TTC549 (cell line): ENCODE results near the gene FBXO3.

Source experiments
- FAIRE-seq: peaks from 2 replicates; lab custom pipeline; 2012; peaks lifted over from hg19 to GRCh38; lab: Jason Lieb, UNC

The FBXO3 gene

DNA sequence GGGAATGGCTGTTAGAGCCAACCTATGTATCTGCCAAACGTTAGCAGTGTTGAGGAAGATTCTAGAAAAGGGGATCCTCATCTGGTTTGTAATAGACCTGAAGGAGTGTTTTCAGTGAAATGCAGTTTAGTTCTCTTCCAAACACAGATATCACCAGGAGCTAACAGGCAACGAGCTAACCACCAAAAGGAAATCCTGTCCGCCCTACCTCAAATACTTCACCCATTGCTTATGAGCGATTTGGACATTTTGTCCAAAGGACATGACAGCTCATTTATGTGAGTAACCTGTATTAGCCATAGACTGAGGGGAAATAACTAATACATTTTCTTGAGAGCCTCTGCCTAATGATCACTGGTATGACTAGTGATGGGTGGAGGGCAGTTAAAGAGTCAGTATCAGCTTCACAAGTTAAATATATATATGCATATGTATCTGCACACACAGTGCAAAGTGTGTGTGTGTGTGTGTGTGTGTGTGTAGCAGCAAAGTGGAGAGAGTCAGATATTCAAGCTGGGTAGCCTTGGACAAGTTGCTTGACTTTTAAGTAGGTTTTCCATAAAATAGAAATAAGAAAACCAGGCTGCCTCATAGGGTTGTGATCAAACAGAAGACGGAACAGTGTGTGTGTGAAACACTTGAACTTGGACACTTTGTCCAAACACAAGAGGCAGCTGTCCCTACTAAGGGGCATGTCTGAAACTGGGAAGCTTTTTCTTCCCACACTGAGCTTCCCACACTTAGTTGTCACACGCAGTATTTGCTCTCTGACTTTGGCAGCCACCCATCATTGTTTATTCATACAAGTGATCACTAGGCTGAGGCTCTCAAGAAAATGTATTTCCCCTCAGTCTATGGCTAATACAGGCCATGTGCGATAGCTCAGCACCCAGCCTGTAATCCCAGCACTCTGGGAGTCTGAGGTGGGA is 72.8 kb downstream of the FBXO3 start:
- FAIRE-seq, result no peak

DNA sequence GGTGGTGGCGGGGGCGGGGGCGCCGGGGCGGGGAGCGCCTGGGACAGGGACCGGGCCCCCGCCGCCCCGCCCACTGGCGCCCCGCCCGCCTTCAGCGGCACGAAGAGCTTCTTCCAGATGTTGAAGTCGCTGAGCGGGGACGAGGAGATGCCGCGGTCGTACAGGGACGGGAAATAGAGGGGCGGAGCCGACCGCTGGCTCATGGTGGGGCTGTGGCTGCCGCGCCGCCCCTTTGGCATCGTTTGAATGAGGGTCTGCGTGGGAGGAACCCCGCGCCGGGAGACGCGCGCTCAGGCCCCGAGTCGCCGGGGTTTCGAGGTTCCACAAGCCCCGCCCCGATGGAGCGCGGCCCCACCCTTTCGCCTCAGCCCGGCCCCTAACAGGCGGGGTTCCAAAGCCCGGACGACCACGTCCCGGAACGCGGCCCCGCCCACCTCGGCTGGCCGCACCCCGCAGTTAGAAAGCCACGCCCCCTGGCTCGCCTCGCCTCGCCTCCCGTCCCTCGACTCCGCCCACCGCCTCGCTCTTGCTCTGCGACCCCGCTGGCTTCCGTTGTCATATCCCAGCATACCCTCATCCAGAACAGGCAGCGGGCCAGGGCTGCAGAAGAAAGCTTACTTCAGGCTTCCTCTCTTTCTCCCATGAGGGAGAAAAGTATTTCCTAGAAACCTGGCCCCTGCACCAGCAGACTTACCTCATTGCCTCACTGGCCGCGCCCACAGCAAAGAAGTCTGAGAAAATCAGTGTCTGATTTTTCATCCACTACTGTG is 73.6 kb downstream of the FBXO3 start, which contains the start of gene C11orf91:
TSS of gene C11orf91 (minus strand) at position 325 of the 770 bp plus-strand sequence. CDS start at position 239, 86 bp downstream.
- FAIRE-seq, result no peak

DNA sequence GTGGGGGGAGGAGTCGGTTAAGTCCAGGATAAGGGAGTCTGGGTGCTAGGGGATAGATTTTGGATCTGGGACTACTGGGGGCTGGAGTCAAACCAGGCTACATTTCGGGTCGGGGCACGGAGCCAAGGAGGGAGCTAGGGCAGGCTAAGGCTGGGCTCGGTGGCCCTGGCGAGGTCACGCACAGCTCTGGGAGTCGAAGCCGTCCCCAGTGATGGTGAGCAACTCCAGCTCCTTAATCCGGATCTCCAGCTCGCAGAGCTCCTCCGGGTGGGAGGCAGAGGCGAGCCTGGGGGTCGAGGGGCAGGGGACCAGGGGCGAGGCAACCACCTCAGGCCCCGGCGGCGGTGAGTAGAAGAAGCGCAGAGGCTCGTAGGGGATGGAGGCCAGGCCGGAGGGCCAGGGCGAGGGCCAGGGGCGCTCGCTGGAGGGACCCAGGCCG is 74.2 kb downstream of the FBXO3 start:
- no peak for FAIRE-seq

DNA sequence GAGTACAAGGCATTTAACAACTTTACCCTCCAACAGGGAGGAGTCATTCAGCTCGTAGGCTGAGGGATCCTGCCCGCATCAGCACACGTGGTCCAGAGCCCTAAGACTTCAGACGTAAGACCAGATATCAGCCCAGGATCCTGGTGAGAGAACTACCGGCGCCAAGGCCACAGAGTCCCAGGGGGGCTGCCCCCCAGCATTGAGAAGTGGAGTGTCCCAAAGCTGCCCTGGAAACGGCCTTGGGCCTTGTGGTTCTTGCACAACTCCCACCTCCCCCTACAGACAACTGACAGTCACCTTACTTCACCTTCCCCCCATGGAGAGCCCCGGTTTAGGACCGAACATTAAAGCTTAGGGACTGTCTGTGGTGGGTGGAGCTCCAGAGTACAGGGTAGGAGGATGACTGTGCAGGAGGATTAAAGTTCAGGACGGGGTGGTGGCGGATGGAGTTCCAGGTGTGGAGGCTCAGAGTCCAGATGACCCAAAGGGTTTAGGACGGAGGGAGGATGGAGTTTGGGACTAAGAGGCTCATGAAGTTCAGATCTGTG is 74.7 kb downstream of the FBXO3 start:
- no peak for FAIRE-seq

DNA sequence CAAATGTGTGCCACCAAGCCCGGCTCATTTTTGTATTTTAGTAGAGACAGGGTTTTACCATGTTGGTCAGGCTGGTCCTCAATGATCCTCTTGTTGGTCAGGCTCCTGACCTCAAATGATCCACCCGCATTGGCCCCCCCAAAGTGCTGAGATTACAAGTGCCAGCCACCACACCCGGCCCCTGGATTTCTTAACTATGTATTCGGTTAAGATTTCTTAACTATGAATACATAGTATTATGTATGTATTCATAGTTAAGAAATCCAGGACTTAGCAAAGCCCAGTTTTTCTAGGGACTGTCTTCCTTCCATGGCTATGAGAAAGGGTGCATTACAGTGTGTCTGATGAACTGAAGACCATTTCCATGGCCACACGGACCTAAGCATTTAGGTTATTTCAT is 75.4 kb downstream of the FBXO3 start:
- FAIRE-seq, result no peak

DNA sequence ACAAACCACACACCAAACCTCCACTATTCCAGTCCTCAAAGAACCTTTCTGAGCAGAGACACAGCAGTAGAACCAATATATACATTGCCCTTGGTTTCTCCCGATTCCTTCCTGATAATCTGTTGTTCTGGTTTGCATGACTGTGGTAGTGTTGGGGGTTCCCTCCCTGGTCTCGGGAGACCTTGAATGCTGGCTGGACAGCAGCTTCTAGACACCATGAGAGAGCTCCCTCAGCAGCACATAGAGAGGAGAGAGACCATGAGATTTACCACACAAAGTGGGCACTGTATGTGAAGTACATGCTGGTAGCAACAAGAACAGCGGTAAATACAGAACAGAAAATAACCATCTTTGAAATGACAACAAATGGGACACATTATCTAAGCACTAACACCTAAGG is 76.3 kb downstream of the FBXO3 start:
- FAIRE-seq, result no peak

DNA sequence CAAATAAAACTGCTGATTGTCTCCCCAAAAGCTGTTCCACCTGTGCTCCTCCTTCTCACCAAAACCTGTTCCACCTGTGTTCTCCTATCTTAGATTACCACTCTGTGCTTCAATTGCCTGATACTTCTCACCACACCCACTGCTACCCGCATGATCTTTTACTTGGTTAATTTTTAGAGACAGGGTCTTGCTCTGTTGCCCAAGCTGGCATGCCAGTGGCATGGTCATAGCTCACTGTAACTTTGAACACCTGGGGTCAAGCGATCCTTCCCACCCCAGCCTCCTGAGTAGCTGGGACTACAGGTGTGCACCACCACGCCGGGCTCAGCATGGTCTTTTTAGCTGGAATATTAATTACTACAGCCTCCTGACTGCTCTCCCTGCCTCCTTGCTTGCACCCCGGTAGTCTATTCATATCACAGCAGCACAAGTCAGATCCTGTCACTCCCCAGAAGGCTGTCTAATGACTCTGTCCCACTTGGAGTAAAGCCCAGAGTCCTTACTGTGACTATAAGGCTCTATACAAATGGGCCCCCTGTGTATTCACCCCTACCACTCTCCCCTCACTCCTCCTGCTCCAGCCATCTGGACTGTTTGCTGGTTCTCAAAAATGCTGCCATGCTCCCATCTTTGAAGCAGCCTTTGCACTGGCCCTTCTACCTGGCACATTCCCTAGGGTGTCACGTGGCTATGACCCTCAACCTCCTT is 77.2 kb downstream of the FBXO3 start:
- no peak for FAIRE-seq

DNA sequence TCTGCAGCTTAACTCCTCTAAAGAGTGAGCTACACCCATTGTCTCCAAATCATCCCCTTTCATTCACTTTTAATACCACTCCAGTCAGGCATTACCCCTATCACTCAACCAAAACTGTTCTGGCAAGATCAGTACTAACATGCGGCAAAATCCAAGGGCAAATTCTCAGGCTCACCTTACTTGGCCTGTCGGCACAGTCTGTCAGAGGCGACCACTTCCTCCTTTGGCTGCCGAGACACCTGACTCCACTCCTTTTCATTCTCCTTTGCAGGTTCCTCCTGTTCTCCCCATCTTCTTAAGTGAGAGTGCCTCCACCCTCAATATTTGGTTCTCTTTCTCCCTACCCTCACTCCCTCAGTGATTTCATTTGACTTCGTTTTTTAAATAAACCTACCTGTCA is 77.9 kb downstream of the FBXO3 start:
- FAIRE-seq, result no peak

DNA sequence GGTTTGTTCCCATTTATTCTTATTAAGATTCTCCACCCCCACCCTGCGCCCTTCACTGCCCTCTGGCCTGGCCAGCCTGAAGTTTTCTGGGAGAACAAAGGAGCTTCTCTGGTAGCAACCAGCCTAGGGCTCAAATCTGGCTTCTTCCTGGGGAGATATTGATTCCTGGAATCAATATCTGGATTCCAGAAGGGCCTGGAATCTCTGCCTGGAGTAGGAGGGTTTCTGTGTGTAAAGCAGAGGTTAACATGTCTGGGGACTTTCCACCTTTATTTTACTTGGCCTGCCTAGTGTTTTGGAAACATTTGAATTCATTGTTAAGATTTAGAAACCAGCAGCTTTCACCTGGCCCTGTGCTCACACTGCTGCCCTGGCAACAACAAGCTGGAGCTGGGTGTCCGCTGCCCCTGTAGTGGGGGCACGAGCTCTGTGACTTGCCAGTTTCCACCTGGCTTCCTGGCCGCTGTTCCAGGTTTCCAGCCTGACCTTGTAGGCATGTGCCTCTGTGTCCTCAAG is 79.2 kb downstream of the FBXO3 start:
- FAIRE-seq, result no peak

DNA sequence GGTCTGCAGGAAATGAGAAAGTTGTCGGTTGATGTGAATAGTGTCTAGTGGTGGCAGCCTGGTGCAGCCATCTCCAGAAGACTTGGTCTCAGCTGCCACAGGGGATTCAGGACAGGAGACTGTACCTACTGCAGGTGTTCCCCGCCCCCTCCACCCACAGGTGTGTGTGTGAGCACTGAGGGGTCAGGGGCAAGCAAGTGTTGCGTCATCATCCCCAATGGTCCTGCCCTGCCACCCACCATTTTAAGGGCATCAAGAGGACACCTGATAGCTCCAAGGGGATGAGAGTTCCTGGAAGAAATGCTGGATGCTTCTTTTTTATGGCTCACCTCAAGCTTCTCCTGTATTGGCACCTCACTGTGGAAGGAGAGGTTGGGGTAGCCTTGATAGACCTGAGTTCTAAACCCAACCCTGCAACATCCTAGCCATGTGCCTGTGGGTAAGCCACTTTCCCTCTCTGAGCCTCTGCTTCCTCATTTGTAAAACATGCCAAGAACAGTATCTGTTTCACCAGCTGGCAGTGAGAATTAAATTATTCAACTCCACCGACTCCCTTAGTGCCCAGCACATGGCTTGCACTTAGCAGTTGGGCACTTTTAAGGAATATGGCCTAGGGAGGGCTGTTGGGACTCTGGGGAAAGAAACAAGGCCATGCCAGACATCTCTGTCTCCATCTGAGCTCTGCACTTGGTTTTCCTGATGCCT is 79.8 kb downstream of the FBXO3 start:
- no peak for FAIRE-seq

DNA sequence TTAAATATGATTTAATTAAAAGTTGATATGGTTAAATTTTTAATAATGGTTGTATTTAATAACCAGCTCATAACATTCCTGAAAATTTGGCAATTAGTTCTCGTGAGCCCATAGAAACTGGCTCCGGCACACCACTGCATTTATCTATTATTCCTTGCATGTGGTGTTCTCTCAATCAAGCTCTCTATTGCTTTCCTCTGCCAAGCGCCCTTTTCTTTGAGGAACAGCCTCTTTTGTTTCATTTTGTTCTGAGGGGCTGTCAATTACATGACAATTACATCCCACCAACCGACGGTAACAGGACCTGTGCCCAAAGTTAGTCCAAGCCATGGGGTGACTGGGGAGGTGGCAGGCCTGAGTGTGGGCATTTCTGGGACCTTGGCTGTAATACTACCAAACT is 81.8 kb downstream of the FBXO3 start:
- FAIRE-seq, result no peak

DNA sequence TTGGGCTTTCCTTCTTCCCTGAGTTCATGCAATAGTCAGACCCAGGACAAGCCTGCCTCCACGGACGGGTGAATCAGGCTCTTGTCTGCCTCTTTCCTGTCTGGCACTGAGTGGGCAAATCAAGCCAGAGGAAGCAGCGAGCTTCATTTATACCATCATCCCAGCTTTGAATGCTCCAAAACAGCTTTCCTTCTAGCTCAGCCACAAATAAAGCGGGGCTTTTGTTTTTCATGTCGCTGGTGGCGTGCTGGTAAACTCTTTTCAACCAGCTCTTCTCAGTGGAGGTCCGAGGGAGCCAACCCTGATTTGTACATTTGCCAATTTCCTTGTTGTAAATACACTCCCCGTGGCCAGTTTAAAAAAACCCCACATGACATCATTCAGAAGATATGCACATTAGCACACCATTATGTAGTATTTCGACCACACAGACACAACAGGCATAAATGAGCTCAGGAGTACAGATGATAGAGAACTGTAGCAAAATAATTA is 82.3 kb downstream of the FBXO3 start:
- FAIRE-seq, result no peak

DNA sequence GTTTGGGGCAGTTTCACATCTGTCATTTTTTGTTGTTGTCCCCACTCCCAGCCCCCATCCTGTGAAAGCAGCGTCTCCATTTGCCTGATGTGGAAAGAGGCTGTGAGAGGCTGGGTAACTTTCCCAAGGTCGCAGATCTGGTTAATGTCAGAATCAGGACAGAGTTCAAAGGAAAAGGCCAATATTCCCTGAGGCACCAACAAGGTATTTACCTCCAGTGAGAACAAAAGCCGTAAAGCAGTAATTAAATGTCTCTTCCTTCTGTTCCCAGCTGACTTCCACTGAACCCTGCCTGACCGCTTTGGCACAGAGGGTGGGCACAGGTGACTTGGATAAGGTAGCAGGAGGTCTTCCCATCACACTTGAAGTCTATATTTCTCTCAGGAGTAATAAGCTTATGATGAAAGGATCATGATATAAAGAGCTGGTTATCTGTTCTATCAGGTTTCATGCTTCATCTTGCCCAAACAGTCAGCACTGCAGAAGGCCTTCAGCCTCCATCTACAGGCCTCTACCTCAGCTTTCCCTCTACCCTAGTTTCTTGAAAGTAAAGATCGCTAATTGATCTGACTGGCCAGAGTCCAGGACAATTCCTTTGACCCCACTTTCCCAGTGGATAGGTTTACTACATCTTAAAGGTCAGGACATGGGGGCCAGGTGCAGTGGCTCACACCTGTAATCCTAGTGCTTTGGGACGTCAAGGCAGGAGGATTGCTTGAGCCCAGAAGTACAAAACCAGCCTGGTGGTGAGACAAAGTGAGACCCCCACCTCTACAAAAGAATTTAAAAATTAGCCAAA is 83.1 kb downstream of the FBXO3 start:
- no peak for FAIRE-seq
